ENCODE measurements around the gene FPR2.

DNA sequence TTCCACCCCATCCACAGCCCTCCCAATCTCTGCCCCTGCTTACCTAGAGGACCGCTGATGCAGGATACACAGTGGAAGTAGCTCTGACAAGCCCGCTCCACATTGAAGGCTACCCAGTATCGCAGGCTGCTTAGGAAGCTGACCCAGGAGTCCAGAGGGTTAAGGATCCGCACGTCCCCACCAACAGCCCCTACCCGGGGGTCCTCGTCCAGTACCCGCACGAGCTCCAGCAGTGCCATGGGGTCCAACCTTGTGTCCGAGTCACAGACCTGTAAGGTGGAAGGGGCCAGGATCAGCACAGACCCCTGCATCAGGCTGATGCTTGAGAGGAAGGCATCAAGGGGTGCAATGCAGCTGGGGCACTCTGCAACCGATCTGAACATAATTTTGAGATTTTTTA, 44.1 kb upstream of the FPR2 start:
- TF ChIP-seq, protein P1, sequence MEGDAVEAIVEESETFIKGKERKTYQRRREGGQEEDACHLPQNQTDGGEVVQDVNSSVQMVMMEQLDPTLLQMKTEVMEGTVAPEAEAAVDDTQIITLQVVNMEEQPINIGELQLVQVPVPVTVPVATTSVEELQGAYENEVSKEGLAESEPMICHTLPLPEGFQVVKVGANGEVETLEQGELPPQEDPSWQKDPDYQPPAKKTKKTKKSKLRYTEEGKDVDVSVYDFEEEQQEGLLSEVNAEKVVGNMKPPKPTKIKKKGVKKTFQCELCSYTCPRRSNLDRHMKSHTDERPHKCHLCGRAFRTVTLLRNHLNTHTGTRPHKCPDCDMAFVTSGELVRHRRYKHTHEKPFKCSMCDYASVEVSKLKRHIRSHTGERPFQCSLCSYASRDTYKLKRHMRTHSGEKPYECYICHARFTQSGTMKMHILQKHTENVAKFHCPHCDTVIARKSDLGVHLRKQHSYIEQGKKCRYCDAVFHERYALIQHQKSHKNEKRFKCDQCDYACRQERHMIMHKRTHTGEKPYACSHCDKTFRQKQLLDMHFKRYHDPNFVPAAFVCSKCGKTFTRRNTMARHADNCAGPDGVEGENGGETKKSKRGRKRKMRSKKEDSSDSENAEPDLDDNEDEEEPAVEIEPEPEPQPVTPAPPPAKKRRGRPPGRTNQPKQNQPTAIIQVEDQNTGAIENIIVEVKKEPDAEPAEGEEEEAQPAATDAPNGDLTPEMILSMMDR (IDR thresholded peaks at IDR 0.05; ENCODE audit: low read depth, low read length): no peak
- TF ChIP-seq EZH2phosphoT487 (IDR thresholded peaks at IDR 0.05; ENCODE audit: low read depth): no peak
